Embryonic facial prominence (tissue), 1 donor: ENCODE results near the gene MYO1D.
"Not testable (repeated sequence)": the region's sequence is repeated elsewhere in the genome, so short reads cannot be mapped to it uniquely, and the experiment has no call there.

ENCODE experiments used
- DNase-seq: peaks from one replicate; pipeline ENCODE4 v3.0.0-alpha.2; 2016; ENCODE audit errors: extremely low spot score

Gene MYO1D

GRCh38 chr17:32731556-32732295 lies 145.2 kb downstream of the MYO1D start:
- DNase-seq: no peak

GRCh38 chr17:32727681-32728080 lies 149.2 kb downstream of the MYO1D start:
- no peak for DNase-seq

- DNase-seq: no peak
Observed at GRCh38 chr17:32725697-32726096, 151.2 kb downstream of the MYO1D start.

DNA sequence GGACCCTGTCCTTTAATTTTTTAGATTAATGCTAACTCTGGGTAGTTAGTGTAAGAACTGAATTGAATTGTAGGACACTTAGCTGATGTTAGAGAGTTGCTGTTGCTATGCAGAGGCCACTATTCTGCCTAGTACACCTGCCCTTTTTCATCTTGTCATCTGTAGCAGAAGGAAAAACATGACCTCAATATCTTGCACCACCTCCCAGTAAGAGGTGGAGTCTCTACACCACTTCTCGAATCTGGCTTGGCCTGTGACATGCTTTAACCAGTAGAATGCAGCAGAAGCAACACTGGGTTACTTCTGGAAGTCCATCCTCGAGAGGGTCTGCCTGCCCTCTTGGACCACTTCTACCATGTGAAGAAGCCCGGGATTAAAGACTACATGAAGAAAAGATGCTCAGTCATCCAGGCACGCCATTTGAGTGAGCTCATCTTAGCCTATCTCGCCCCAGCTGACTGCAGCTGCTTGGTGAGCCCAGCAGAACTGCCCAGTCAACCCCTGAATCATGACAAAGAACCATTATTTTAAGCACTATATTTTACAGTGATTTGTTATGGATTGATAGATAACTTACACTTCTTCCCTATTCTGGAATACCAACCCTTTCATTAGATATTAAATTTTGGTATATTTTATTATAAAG lies 153.5 kb downstream of the MYO1D start:
- no peak for DNase-seq

DNA sequence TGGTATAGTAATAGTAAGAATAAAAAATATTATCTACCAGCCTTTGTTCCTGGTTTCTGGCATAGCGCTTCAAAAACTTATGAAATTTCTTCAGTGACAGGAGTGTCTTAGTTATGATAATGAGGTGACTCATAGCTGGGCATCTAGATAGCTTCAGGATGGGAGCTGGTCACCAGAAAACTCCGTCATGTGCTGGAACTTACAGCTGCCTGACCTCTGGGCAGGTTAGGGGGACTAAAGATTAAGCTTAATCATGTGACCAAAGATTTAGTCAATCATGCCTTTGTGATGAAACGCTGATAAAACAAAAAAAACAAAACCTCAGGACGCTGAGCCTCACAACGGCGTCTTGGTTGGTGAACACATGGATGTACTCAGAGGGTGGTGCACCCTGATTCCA lies 154.2 kb downstream of the MYO1D start:
- no peak for DNase-seq

GRCh38 chr17:32720671-32721070 lies 156.3 kb downstream of the MYO1D start:
- DNase-seq: no peak

GRCh38 chr17:32719689-32720088 lies 157.2 kb downstream of the MYO1D start:
- DNase-seq: no peak

DNA sequence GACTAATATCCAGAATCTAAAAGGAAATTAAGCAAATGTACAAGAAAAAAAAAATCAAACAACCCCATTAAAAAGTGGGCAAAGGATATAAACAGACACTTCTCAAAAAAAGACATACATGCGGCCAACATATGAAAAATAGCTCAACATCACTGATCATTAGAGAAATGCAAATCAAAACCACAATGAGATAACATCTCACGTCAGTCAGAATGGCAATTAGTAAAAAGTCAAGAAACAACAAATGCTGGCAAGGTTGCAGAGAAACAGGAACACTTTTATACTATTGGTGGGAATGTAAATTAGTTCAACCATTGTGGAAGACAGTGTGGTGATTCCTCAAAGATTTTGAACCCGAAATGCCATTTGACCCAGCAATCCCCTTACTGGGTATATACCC lies 162.0 kb downstream of the MYO1D start:
- DNase-seq: not testable (repeated sequence)

DNA sequence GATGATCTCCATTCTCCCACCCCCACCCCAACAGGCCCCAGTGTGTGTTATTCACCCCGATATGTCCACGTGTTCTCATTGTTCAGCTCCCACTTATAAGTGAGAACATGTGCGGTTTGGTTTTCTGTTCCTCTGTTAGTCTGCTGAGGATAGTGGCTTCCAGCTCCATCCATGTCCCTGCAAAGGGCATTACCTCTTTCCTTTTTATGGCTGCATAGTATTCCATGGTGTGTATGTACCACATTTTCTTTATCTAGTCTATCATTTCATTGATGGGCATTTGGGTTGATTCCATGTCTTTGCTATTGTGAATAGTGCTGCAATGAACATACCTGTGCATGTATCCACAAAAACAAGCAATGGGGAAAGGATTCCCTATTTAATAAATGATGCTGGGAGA lies 162.7 kb downstream of the MYO1D start:
- not testable (repeated sequence) for DNase-seq

DNA sequence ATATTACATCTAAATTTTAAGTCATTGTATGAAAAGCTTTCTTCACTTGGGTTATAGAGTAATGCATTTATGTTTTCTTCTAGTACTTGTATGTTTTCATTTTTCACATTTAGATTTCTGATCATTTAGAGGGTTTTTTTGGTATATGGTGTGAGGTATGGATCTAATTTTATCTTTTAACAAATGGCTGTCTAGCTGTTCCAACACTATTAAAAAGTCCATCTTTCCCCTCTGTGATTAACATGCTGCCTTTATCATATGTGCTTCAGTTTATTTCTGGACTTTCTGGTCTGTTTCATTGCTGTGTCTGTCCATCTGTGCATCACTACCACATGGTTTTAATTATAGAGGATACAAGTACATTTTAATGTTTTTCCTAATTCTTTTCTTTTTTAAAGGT lies 163.8 kb downstream of the MYO1D start:
- no peak for DNase-seq

DNA sequence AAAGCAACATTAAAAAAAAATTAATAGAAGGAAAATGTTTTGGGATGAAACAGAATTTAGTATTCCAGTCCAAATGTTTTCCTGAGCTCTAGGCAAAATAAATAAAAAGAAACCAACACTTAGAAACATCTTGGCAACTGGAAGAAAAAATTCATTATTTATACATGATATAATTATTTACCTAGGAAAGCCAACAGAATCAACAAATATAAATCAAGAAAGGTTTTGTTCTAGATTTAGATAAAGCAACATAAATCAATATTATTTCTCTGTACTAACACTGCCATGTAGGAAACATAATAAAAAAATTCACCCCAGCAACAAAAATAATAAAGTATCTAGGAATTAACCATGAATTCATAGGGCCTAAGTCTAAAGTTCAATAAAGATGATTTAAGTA lies 167.4 kb downstream of the MYO1D start:
- no peak for DNase-seq

GRCh38 chr17:32701871-32702270 lies 175.1 kb downstream of the MYO1D start:
- no peak for DNase-seq

DNA sequence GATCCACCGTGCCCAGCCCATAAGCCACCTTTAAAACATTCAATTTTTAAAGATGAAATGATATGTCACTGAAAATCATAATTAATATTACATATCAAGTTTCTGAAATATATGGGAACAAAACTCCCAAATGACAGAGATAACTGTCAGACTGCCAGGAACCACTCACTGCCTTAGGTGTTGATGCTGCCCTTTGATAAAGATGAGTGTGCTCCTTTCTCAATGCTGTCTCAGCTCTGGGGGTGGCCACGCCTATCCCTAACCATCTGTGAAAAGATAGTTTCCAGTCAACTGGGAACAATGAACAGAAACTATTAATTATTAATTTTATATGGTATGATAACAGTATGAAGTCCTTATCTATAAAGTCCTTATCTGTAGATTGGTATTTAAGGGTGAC lies 177.7 kb downstream of the MYO1D start:
- DNase-seq: no peak

DNA sequence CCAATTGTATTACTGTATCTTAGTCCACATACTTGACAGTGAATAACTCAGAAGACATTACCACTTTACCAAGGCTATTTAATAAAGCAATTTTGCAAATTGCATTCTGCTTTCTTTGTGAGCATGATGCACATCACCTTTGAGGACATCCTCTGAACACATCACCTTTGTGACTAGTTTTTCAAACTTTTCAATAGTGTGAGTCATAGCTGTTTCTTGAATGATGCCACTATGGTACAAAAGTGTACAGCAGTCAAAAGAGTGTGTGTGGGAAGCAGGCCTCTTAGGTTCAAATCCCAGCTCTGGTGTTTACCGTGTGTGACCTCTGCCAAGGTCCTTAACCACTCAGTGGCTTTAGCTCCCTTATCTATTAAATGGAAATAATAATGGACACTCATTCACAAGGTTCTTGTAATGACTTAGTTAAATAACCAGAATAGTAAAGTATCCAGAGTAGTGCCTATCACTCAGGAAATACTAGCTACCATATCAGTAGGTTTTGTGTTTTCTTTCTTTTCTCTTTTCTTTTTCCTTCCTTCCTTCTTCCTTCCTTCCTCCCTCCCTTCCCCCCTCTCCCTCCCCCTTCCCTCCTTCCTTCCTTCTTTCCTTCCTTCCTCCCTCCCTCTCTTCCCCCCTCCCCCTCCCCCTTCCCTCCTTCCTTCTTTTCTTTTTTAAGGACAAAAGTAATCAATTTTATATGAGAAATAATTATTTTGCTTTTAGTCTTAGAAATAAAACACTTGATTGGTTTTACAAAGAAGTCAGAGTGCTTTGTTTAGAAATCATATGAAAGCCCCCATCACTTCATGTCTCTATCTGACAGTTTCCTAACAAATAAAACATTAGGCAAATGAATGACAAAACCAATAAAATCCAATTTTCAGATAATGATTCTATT lies 178.9 kb downstream of the MYO1D start:
- DNase-seq: no peak

- DNase-seq: no peak
Observed at GRCh38 chr17:32696426-32696825, 180.5 kb downstream of the MYO1D start.

DNA sequence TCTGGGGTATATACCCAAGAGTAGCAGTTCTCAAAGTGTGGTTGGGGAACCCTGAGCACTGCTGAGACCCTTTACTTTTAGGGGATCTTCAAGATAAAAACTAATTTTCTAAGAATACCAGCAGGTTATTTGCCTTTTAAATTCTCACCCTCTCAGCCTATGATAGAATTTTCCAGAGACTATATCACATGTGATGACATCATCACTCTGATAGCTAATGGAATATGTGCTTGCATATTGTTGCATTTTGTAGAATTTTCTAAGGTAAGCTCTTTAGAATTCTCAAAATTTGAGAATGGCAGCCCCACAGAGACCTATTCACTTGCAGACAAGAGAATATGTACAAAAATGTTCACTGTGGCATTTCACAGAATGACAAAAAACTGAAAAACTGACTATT lies 181.1 kb downstream of the MYO1D start:
- no peak for DNase-seq

- DNase-seq: no peak
Observed at GRCh38 chr17:32693194-32693897, 183.6 kb downstream of the MYO1D start.

DNA sequence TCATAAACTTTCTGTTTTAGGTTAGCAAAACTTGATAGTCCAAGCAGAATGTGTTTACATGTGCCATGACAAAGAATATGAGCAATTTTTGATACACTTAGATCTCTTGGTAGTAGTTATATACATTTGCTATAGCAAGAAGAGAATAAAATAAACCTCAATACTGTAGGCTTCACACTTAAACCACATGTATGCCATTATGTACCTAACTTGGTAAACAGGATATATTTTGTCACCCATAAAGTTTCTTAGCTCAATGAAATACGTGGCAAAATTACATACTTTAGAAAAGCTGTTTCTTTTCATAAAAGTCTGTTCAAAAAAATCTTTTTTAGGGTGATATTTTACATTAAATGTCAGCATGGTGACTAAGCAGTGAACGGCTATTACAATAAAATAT lies 184.7 kb downstream of the MYO1D start:
- no peak for DNase-seq

GRCh38 chr17:32689348-32689747 lies 187.6 kb downstream of the MYO1D start:
- no peak for DNase-seq

- DNase-seq: no peak
Observed at GRCh38 chr17:32688221-32688620, 188.7 kb downstream of the MYO1D start.

DNA sequence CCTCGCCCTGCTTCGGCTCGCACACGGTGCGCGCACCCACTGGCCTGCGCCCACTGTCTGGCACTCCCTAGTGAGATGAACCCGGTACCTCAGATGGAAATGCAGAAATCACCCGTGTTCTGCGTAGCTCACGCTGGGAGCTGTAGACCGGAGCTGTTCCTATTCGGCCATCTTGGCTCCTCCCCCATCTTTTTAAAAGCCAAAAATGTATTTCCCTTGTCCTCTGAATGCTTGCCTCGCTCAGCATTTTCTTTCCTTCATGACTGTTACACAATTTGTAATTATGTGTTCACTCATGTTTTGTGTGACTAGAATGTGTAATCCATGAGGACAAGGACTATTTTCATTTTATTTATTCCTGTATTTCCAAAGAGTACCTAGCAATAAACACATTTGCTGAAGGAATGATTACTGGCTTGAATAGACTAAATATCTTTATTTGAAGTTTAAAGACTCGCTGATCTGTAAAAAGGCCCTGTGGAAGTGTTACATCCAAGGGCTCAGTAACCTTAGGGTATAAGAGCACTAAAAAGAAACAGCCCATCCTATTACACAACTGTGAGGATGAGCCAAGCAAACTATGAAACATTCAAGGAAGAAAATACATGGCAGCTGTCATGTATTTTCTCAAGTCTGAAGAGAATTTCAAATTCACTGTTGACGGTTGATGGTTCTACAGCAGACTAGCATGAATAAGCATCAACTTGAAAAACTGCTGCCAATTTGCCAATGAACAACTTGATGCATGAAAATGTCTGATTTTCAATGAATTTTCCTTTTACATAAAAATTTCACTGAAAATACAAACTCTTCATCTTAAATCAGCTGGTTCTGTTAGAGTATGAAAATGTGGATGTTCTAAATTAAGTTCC lies 192.6 kb downstream of the MYO1D start:
- no peak for DNase-seq
